Anterior cingulate cortex (tissue), 58 donors: ENCODE results near the gene TUBB2B.
"Not testable (repeated sequence)": the region's sequence is repeated elsewhere in the genome, so short reads cannot be mapped to it uniquely, and the experiment has no call there.

Experiments
- DNase-seq, 58 donors: peaks; one replicate each; lab custom pipeline; 2025; lab: John Stamatoyannopoulos, UW

Gene TUBB2B

GRCh38 chr6:3214898-3215297 is 12.6 kb downstream of the TUBB2B start:
- DNase-seq: no peak

DNA sequence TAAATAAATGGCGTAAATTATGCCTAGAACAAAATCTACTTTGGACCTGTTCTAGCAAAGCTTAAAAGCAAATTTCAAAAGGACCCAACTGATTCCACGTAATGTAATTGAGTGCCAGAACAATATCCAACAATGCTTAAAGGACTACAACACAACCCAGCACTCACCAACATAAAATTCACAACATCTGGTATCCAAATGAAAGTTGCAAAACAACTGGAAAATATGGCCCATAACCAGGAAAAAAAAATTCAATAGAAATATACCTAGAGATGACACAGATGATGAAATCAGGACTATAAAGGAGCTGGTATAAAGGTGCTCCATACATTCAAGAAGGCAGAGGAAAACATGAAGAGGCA is 14.1 kb downstream of the TUBB2B start:
- no peak for DNase-seq

DNA sequence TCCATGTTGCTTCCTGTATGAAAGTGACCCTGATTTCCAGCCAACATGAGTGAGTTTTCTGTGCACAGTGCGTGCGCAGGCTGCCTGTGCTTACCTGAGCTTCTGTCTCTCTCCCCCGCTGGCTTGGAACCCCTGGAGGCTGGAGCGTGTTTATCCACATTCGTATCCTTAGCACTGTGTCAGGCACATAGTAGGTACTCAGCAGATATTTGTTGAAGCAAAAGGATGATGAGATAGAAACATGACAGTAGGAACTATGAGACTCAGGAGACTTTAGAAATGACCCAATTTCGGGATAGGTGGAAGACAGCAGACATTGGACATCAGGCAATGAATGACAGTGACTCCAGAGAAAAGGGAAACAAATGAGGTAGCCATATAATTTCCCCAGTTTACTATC is 15.2 kb downstream of the TUBB2B start:
- no peak for DNase-seq

DNA sequence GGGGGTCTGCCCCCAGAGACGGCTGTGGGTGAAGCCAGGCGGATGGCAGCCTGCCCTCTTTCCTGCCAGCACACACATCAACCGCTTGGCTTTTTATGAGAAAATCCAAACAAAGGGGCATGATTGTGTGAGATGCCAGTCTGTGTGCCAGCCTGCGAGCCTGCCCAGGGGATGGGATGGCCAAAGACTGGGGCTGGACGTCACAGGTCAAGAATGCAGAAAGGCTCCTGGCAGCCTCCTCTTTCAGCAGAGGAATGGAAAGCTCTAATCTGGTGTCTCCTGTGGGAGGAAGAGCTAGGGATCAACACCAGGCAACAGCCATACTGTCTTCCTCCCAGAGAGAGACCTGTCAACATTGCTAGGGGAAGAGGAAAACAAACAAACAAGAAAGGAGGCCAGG is 15.8 kb downstream of the TUBB2B start:
- peak in 54 of 58 donors; percentile 21 to 89 (median 68) for DNase-seq

DNA sequence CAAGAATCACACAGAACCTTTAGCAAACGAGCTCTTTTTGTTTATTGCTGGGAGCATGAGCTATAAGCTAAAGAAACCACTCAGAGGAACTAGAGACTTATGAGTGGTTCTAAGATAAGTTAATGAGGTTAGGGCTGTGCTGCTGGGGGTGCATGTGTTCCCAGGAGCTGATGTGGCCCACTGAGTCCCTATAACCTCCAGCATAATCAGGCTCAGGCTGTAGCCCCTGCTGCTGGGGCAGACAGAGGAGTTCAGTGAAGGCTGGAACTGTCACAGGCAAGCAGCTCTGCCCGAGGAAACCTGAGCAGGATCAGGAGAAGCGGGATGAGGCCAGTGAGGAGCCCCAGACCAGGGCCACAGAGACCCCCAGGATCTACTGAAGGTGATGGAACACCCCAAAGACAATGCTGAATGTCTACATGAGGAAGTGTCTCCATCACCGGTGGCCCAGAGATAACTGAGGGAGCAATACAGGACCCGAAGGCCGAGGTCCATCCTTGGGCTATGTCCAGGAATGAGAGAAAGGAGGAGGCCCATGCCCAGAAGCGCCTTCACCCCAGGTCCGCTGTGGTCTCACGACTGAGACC is 17.3 kb downstream of the TUBB2B start:
- DNase-seq: no peak

DNA sequence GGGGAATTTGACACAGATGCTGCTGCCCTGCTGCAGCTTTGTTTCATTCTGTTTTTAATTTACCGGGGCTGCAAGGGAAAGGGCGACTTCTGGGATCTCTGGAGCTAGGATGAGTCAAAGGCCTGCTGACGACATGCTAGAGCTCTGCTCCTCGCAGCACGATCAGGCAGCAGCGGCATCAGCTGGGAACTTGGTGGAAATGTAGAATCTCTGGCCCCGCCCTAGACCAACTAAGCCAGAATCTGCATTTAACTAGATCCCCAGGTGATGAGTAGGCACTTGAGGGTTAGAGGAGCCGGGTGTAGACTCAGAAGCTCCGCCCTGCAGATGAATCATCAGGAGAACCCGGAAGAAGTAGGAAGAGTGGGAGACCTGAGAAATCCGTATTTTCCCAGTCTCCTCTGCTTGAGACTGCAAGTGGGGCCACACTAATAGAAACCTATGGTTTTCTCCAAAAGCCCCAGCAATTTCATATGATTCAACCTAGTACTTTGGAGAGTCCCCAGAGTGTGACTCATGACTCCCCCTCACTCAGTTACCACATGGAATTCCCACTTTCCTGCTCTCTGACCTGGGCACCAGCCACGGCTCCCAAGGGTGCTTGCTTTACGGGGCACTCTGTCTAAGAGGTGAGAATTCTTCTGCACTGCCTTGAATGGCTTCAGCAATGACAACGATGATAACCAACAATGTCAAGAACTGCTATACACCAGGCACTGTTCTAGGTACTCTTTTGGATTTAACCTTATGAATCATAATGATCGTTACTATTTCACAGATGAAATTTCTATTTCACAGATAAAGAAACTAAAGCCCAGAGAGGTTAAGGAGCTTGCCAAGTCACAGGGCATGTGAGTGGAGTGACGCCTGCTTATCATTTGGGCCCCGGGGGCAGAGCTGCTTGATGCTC is 18.1 kb downstream of the TUBB2B start:
- DNase-seq: peak in 14 of 58 donors; percentile 10 to 39 (median 25)

DNA sequence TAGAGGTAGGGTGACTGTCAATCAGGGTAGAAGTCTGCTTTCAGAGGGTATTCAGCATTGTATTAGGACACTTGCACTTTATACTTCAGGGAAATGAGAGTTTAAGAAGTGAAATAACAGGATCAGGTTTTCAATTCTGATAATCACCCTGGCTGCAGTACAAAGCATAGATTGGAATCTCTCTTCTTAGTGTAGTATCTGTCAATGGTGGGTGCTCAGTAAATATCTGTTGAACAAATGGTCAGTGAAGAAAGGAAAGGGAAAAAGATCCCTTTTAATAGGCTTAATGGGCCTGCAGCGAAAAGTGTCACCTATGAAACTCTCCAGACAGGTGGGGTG is 18.7 kb downstream of the TUBB2B start:
- DNase-seq: no peak

- DNase-seq: peak in 3 of 58 donors; percentile 11 to 32 (median 12)
Measured at GRCh38 chr6:3208098-3208774, 19.2 kb downstream of the TUBB2B start.

DNA sequence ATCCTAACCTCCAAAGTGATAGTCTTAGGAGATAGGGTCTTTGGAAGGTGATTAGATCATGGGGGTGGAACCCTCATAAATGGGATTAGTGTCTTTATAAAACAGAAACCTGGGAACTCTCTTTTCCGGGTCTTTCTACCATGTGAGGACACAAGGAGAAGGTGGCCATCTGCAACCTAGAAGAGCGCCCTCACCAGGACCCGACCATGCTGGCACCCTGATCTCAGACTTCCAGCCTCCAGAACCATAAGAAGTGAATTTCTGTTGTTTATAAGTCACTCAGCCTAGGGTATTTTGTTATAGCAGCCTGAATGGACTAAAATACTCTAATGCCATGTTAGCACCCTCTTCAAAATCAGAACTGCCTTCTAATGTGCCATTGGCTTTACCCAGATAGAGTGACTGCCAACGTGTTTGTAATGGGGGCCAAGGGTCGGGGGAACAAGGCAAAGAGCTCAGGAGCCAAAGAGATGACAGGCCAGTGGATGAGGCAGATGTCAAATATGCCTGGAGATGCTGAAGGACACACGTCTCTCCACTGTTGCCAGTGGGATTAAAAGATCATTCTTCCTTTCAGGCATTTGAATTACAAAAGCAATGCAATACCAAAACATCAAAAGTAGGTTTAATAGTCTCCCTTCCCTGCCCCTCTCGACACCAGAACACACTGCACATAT is 21.0 kb downstream of the TUBB2B start:
- DNase-seq: no peak

GRCh38 chr6:3205913-3206312 is 21.5 kb downstream of the TUBB2B start:
- DNase-seq: peak in 6 of 58 donors; percentile 5 to 53 (median 18)

- no peak for DNase-seq
Measured at GRCh38 chr6:3204921-3205320, 22.5 kb downstream of the TUBB2B start.

DNA sequence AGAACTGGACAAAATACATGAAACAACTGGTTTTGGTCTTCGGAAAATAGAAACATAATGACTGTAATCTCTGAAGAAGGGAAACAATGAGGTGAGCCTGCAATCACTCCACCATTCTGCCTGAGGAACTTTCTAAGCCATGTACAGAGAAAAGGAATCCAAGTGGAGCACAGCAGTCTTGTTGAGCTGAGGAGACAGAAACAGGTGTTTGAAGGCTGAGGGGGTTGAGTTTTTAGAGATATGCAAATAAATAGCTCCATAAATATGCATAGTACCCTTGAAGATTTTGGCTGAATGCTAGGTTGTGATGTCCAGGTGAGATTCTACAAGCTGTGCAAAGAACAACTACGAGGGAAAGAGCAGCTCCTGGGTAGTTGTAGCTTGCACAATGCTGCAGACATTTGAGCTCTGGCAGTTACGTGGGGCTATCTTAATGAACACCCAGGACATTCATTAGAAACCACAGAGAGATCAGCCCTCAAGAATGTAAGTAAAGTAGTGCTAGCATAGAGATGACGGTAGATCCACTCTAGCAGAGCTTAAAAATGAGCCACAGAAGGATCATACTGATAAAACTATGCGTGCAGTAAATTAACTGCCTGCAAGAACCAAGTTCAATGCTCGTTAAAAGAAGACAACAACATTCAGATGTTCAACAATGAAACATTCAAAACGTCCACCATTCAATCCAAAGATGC is 24.3 kb downstream of the TUBB2B start:
- DNase-seq: no peak

GRCh38 chr6:3201388-3201787 is 26.1 kb downstream of the TUBB2B start:
- DNase-seq: no peak

GRCh38 chr6:3200682-3201081 is 26.8 kb downstream of the TUBB2B start:
- no peak for DNase-seq

DNA sequence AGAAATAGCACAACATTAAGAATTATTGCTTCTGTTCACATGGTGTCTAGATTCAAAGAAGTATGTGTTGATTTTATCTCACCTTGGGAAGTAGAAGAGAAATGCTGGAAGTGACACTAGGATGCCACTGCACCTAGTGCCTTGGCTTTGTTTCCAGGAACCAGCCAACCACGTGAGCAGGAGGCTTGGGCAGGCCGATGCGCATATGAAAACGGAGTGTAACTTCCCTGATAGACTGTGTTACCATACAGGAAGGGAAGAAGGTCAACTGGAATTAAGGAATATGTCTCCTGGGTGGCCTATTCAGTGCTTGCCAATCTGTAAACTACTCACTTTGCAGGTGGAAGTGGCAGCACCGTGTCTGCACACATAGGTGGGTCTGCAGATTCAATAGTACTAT is 28.1 kb downstream of the TUBB2B start:
- DNase-seq: no peak

GRCh38 chr6:3197734-3198133 is 29.7 kb downstream of the TUBB2B start:
- not testable (repeated sequence) for DNase-seq

DNA sequence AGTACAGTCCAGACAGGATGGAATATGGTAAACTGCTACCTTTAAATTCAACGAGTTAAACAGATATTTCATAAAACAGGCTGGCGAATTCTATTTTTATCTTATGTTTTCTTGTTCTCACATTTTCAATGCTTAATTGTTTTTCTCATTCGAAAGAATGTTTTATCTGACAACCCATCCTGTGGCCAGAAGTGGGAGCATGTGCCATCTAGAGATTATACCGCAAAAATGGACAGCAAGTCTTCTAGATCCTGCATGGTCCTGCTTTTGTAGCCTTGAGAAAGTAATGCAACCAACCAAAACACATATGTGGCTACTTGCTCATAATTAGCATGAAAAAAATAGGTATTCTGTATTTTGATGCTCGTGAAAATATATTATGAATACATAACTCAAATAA is 30.7 kb downstream of the TUBB2B start:
- no peak for DNase-seq

- peak in 26 of 58 donors; percentile 13 to 67 (median 40) for DNase-seq
Measured at GRCh38 chr6:3195695-3196497, 31.6 kb downstream of the TUBB2B start.

DNA sequence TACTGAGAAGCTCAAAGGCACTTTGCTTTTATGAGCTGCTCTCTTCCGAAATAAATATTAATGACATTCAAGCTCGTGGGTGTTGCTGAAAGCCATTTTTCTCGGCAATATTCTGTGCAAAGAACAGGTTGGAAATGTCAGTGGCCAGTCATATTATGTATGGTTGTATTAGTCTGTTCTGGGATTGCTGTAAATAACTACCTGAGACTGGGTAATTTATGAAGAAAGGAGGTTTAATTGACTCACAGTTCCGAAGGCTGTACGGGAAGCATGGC is 32.1 kb downstream of the TUBB2B start:
- DNase-seq: no peak
